Measurements from ENCODE around the gene DOCK11. TPM values are rescaled to one million over a fixed set of nuclear protein-coding genes. Genes with fewer than 3 reads are reported as not detected.

The DOCK11 gene
- total and polyA plus RNA-seq, 10 of the 15 experiments (the other 5 are each of a cell fraction or from before 2014, with no cell fraction given) = 16.3 to 30.7 (median 19.8) TPM

DNA sequence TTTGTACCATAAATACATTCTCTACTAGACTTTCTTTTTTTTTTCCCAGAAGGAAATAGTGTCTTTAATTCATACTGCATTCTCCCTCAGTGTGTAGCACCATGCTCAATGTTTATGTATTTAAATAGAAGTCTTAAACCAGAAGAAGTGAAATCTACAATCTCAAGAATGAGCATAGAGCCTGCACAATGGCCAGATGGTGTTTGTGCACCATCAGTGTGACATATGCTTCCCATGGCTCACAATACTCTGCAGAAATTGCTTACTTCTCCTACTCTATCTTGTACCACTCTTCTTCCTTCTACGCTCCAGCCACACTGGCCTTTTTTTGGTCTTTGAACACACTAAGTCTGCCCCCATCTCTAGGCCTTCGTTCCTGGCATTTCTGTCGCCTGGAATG lies 2.6 kb upstream of the DOCK11 start (continued):
- TF ChIP-seq, protein P1, sequence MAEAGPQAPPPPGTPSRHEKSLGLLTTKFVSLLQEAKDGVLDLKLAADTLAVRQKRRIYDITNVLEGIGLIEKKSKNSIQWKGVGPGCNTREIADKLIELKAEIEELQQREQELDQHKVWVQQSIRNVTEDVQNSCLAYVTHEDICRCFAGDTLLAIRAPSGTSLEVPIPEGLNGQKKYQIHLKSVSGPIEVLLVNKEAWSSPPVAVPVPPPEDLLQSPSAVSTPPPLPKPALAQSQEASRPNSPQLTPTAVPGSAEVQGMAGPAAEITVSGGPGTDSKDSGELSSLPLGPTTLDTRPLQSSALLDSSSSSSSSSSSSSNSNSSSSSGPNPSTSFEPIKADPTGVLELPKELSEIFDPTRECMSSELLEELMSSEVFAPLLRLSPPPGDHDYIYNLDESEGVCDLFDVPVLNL (IDR thresholded peaks at IDR 0.05; ENCODE audit: low read depth, low read length) = no peak
- TF ChIP-seq, protein P2, sequence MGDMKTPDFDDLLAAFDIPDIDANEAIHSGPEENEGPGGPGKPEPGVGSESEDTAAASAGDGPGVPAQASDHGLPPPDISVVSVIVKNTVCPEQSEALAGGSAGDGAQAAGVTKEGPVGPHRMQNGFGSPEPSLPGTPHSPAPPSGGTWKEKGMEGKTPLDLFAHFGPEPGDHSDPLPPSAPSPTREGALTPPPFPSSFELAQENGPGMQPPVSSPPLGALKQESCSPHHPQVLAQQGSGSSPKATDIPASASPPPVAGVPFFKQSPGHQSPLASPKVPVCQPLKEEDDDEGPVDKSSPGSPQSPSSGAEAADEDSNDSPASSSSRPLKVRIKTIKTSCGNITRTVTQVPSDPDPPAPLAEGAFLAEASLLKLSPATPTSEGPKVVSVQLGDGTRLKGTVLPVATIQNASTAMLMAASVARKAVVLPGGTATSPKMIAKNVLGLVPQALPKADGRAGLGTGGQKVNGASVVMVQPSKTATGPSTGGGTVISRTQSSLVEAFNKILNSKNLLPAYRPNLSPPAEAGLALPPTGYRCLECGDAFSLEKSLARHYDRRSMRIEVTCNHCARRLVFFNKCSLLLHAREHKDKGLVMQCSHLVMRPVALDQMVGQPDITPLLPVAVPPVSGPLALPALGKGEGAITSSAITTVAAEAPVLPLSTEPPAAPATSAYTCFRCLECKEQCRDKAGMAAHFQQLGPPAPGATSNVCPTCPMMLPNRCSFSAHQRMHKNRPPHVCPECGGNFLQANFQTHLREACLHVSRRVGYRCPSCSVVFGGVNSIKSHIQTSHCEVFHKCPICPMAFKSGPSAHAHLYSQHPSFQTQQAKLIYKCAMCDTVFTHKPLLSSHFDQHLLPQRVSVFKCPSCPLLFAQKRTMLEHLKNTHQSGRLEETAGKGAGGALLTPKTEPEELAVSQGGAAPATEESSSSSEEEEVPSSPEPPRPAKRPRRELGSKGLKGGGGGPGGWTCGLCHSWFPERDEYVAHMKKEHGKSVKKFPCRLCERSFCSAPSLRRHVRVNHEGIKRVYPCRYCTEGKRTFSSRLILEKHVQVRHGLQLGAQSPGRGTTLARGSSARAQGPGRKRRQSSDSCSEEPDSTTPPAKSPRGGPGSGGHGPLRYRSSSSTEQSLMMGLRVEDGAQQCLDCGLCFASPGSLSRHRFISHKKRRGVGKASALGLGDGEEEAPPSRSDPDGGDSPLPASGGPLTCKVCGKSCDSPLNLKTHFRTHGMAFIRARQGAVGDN (IDR thresholded peaks at IDR 0.05) = no peak
- TF ChIP-seq MEF2A (IDR thresholded peaks at IDR 0.05; ENCODE audit: insufficient read depth, low read depth, low read length) = no peak

DNA sequence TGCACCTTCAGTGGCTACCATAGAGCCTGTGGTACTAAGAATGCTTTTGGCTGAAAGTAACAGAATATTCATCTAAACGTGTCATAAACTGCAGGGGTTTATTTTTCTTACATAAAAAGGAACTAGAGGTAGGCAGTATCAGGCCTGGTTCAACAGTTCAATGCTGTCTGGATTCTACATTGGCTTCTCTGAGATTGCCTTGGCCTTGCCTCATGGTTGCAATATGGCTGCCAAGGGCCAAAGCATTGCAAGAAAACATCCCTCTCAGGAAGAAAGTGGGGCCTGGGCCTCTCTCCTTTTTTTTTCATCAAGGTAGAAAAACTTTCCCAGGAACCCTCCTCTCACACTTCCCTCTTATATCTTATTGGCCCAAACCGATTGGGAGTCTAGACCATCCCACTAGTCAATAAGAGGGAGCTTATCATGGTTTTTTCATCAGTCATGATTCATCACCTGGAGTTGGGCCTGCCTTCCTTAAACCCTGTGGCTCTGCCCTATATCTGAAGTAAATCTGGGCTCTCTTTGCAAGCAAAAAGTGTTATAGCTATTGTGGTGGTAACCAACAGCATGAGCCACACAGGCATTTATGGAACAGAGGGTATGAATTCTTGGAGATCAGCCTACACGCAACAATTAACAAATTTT lies 1.8 kb upstream of the DOCK11 start:
- TF ChIP-seq SMAD1 (IDR thresholded peaks at IDR 0.05; ENCODE audit: low read depth, partially characterized antibody) = no peak
- no peak for TF ChIP-seq NR2C2 (IDR thresholded peaks at IDR 0.05; ENCODE audit: borderline replicate concordance, control insufficient read depth, insufficient read length, low read depth)
- H3K36me3 ChIP-seq (ENCODE audit: control insufficient read depth in 2 of 2, insufficient read depth in 2 of 2, low read length in 1 of 2) = no peaks in the 10 kb centered on the region
- H3K4me2 ChIP-seq (ENCODE audit: control insufficient read depth, insufficient read depth) = no peak overlapping the region
- ChIA-PET SMC1A (ENCODE audit: uncharacterized antibody, unreplicated experiment) (interaction anchor here (0.6 kb wide), 1 partner anchor 111 kb away, joined by 3 read pairs; no protein-coding TSS in a partner anchor), POLR2A (no interaction called here), RAD21 (ENCODE audit: unreplicated experiment) (interaction anchor here (0.8 kb wide), 1 partner anchor 108 kb away, joined by 3 read pairs; no protein-coding TSS in a partner anchor), CTCF (no interaction called here)
- H3K4me1 ChIP-seq (ENCODE audit: control insufficient read depth, insufficient read depth, low read length) = 0 out of 2 replicates have a peak, but pooled peaks cover 3% of the 10 kb centered on the region
- H3K9ac ChIP-seq (ENCODE audit: control insufficient read depth, insufficient read depth, low read length) = no peak overlapping the region
- no peak overlapping the region for H2AFZ ChIP-seq (ENCODE audit: control insufficient read depth, low read depth, low read length)
- WGBS (ENCODE audit: insufficient coverage, insufficient replicate concordance, low lambda C conversion rate, missing lambda C conversion rate) = 50% methylated on average over 3 of the region's 3 CpGs
- H3K27ac ChIP-seq (ENCODE audit: control insufficient read depth, insufficient read depth) = no peak overlapping the region
- peaks cover 19% of the 10 kb centered on the region for H3K79me2 ChIP-seq (ENCODE audit: control insufficient read depth, insufficient read depth, low read length)
- BruUV-seq (replicated peaks) = no TSS peak
- no peaks in the 10 kb centered on the region for H4K20me1 ChIP-seq (ENCODE audit: control insufficient read depth, insufficient read depth)
- H3K27me3 ChIP-seq (replicated peaks in 1 of 2; ENCODE audit: control insufficient read depth in 2 of 2, insufficient read depth in 2 of 2, low read length in 1 of 2) = no peaks in the 10 kb centered on the region
- no peak for ATAC-seq
- no peak for FAIRE-seq
- in situ Hi-C loops (cut with MboI) (no loop called here), intact Hi-C loops (cut with micrococcal nuclease; ENCODE audit: unreplicated experiment) (no loop called here)
- no peak overlapping the region for H3K4me3 ChIP-seq
- no peak for DNase-seq (ENCODE audit: low read depth, low spot score)
- no peaks in the 10 kb centered on the region for H3K9me3 ChIP-seq (replicated peaks; ENCODE audit: control insufficient read depth, insufficient read depth, low read length)
